KMS-11 (cell line): ENCODE measurements around the gene SETBP1.

Source experiments
- H2AFZ ChIP-seq: fragments of 200-600 bp; sonication (generic); 2 replicates; pipeline ENCODE4 v1.6.1; 2016; ENCODE audit warnings: antibody characterized with exemption, mixed run types, low read depth
- H3K27ac ChIP-seq: fragments of 200-600 bp; sonication (generic); 2 replicates; pipeline ENCODE4 v1.6.1; 2016; ENCODE audit warnings: mild to moderate bottlenecking, mixed run types
- H3K27me3 ChIP-seq: fragments of 200-600 bp; sonication (generic); 2 replicates; pipeline ENCODE4 v1.6.1; 2017; ENCODE audit warnings: mild to moderate bottlenecking, low read depth, mixed run types, moderate library complexity; ENCODE audit not compliant: insufficient read depth
- H3K36me3 ChIP-seq: fragments of 200-600 bp; sonication (generic); 2 replicates; pipeline ENCODE4 v1.6.1; 2017; ENCODE audit warnings: mild to moderate bottlenecking, mixed run types; ENCODE audit not compliant: insufficient read depth
- H3K4me1 ChIP-seq: fragments of 200-600 bp; sonication (generic); 2 replicates; pipeline ENCODE4 v1.6.1; 2016; ENCODE audit warnings: mild to moderate bottlenecking, low read depth, mixed run types; ENCODE audit not compliant: poor library complexity, severe bottlenecking
- H3K4me2 ChIP-seq: fragments of 200-600 bp; sonication (generic); 2 replicates; pipeline ENCODE4 v1.7.0; 2016; ENCODE audit warnings: mild to moderate bottlenecking, mixed run types
- H3K4me3 ChIP-seq: fragments of 200-600 bp; sonication (generic); IDR thresholded peaks from 2 replicates; pipeline ENCODE4 v1.6.1; 2017; ENCODE audit warnings: low read depth, low read length, mixed read lengths; ENCODE audit not compliant: insufficient read depth
- H3K79me2 ChIP-seq: fragments of 200-600 bp; sonication (generic); 2 replicates; pipeline ENCODE4 v1.6.1; 2016; ENCODE audit warnings: low read depth, mixed run types; ENCODE audit not compliant: insufficient read depth
- H3K9ac ChIP-seq: fragments of 200-600 bp; sonication (generic); 2 replicates; pipeline ENCODE4 v1.6.1; 2016; ENCODE audit warnings: mild to moderate bottlenecking, mixed run types
- H4K20me1 ChIP-seq: fragments of 200-600 bp; sonication (generic); 2 replicates; pipeline ENCODE4 v1.6.1; 2016; ENCODE audit warnings: mild to moderate bottlenecking, mixed run types; ENCODE audit not compliant: insufficient read depth
- TF ChIP-seq, protein P1 (sequence below): fragments of 200-600 bp; sonication (generic); conservative IDR thresholded peaks from 2 replicates; pipeline ENCODE4 v1.6.1; 2017; ENCODE audit warnings: low read depth, mild to moderate bottlenecking, antibody characterized with exemption, low read length, moderate library complexity, mixed read lengths

SETBP1 gene

DNA sequence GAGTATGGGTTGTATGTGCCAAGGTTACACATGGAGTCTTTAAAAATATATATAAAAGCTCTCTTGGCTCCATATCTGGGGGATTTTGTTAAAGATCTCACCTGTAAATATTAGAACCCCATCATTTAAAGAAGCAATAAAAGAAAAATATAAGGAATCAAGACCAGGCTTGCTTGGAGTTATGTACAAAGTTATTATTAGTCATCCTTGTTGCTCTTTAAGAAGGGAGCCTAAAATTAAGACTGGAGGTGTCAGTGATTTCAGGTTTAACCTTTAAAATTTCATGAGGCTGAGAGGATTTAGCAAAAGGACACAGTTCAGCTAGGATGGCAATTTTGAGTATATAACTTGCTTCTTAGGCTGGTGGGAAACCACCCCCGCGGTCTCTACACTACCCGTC is 181.4 kb downstream of the SETBP1 start:
- Histone ChIP-seq H3K79me2 (0 out of 2 replicates have a peak, but pooled peaks cover 10% of the 10 kb centered on the region), H3K27ac (no peak overlapping the region), H2AFZ (no peak overlapping the region), H3K36me3 (no peaks in the 10 kb centered on the region), H3K4me3 (no peak overlapping the region), H3K9ac (no peak overlapping the region), H4K20me1 (no peaks in the 10 kb centered on the region), H3K4me1 (peaks cover 7% of the 10 kb centered on the region), H3K27me3 (no peaks in the 10 kb centered on the region), H3K4me2 (no peak overlapping the region)
- TF ChIP-seq, protein P1, sequence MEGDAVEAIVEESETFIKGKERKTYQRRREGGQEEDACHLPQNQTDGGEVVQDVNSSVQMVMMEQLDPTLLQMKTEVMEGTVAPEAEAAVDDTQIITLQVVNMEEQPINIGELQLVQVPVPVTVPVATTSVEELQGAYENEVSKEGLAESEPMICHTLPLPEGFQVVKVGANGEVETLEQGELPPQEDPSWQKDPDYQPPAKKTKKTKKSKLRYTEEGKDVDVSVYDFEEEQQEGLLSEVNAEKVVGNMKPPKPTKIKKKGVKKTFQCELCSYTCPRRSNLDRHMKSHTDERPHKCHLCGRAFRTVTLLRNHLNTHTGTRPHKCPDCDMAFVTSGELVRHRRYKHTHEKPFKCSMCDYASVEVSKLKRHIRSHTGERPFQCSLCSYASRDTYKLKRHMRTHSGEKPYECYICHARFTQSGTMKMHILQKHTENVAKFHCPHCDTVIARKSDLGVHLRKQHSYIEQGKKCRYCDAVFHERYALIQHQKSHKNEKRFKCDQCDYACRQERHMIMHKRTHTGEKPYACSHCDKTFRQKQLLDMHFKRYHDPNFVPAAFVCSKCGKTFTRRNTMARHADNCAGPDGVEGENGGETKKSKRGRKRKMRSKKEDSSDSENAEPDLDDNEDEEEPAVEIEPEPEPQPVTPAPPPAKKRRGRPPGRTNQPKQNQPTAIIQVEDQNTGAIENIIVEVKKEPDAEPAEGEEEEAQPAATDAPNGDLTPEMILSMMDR: no peak

DNA sequence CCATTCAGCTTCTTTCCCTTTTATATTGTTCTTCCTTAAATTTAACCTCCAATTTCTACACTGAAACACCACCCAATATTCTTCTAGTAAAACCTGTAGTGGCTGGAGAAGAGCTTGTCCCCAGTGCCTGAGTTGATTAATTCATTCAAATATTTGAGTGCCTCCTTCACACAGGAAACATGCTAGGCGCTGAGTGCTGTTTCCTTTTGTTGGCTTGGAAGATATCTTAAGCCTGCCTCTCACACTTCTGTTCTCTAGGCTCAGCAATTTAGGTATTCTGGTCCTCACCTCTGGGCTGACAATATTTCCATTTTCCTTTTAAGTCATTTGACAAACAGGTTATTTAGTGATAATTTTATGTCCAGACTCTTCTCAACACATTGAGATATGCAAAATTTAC is 185.4 kb downstream of the SETBP1 start:
- Histone ChIP-seq H3K27me3 (no peaks in the 10 kb centered on the region), H3K4me3 (no peak overlapping the region), H3K4me2 (no peak overlapping the region), H3K36me3 (no peaks in the 10 kb centered on the region), H3K27ac (no peak overlapping the region), H3K79me2 (0 out of 2 replicates have a peak, but pooled peaks cover 10% of the 10 kb centered on the region), H4K20me1 (no peaks in the 10 kb centered on the region), H3K9ac (no peak overlapping the region), H2AFZ (no peak overlapping the region), H3K4me1 (peaks cover 14% of the 10 kb centered on the region)
- TF ChIP-seq, protein P1: no peak

DNA sequence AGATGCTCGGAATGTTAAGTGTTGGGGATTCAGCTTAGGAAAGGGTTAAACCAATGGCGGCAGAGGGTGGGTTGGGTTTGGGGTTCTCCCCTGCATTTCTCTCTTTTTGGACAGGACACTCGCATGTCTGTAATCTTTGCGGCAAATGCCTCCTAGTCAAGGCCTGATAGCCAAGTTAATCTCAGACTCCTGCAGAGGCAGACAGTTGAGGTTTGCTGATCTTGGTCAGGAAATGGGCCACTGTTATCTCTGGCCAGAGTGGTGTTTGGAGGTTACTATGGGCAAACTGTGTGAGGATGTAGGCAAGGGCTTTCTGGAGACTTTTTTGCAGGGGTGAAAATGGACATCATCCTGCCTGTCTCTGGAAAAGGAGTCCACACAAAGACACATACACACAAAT is 188.8 kb downstream of the SETBP1 start:
- Histone ChIP-seq H3K27me3 (no peaks in the 10 kb centered on the region), H3K27ac (no peak overlapping the region), H2AFZ (no peak overlapping the region), H3K9ac (no peak overlapping the region), H3K36me3 (no peaks in the 10 kb centered on the region), H3K4me2 (no peak overlapping the region), H3K4me3 (no peak overlapping the region), H3K4me1 (peaks cover 24% of the 10 kb centered on the region), H3K79me2 (no peaks in the 10 kb centered on the region), H4K20me1 (no peaks in the 10 kb centered on the region)
- TF ChIP-seq, protein P1: no peak

DNA sequence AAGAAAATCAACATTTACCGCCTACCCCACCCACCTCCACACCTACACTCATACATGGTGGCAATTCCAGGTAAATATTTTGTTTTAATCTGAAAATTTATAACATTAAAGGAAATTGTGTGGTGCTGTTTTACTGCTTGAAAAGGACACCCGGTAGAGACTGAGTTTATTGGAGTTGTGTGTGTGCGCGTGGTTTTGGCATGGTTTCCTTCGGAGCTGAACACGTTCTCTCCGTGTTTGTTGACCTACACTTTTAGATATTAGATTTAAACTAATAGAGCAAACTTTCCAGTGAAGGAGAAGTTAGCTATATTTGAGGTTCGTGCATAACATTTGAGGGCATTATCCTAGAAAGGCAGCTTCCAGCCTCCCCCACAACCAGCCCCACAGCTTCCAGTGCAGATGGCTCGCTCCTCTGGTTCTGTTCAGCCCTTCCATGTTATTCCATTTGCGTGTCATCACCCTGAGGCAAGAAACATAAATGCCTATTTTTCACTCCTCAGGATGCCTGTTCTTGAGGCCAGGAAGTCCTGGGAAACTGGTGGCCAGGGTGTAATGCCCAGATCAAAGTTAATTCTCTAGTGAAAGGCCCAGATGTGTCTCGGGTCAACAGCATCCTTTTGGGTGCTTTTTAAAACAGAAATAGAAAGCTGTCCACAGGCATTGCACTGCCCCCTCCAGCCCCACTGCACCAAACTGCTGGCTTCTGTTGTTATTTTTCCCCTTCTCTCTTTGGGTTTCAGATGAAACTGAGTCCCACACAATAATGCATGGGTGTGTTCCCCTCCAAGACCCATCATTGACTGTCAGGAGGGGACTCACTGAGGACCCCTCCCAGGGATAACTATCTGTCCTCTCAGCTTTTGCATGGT is 190.2 kb downstream of the SETBP1 start:
- Histone ChIP-seq H3K4me1 (peaks cover 24% of the 10 kb centered on the region), H3K4me2 (peak overlapping the region; percentile 12; the same call in 1 of the 2 replicates), H3K79me2 (no peaks in the 10 kb centered on the region), H3K27ac (peak overlapping the region; percentile 11; the same call in 1 of the 2 replicates), H4K20me1 (no peaks in the 10 kb centered on the region), H3K27me3 (no peaks in the 10 kb centered on the region), H3K4me3 (no peak overlapping the region), H3K36me3 (no peaks in the 10 kb centered on the region), H3K9ac (no peak overlapping the region), H2AFZ (no peak overlapping the region)
- TF ChIP-seq, protein P1: no peak
